ENCODE data around the gene MYO9A.
"Not testable (repeated sequence)": the region's sequence is repeated elsewhere in the genome, so short reads cannot be mapped to it uniquely, and the experiment has no call there.

MYO9A gene

GRCh38 chr15:72086920-72087648 lies 30.9 kb downstream of the MYO9A start:
- no peak for DNase-seq

GRCh38 chr15:72086010-72086697 lies 31.8 kb downstream of the MYO9A start:
- DNase-seq, result no peak

- DNase-seq, result no peak
These were observed 35.8 kb downstream of the MYO9A start for GRCh38 chr15:72082176-72082575.

- no peak for DNase-seq
These were observed 39.1 kb downstream of the MYO9A start for GRCh38 chr15:72078887-72079286.

- DNase-seq, result no peak
These were observed 40.0 kb downstream of the MYO9A start for GRCh38 chr15:72077950-72078349.

DNA sequence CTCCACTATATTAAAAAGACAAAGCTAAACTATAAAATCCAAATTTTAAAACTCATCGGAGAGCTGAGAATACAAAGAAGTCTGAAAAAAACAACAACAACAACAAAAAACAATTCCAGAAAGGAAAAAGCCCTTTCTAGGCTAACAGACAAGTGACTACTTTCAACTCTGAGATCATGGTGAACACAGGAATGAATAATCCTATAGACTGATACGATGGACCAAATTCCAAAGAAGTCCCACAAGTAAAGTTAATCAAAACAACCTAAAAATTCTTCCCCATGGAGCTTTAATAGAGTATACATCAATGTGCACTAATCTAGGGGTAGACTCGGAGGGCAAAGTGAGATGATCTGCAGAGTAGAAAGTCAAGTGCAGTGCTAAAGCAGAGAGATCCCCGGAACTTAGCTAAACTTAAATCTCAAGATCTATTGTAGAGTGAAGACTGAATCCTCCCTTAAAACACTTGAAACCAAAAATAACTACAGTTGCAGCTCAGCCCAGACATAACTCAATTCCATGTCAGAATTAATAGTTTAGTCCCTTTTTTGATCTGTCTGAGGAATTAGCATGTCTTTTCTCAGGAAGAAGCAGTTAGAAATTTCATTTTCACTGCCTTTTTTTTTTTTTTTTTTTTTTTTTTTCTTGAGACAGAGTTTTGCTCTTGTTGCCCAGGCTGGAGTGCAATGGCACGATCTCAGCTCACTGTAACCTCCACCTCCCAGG lies 43.5 kb downstream of the MYO9A start:
- DNase-seq, result no peak

- not testable (repeated sequence) for DNase-seq
These were observed 46.5 kb downstream of the MYO9A start for GRCh38 chr15:72071448-72071825.

DNA sequence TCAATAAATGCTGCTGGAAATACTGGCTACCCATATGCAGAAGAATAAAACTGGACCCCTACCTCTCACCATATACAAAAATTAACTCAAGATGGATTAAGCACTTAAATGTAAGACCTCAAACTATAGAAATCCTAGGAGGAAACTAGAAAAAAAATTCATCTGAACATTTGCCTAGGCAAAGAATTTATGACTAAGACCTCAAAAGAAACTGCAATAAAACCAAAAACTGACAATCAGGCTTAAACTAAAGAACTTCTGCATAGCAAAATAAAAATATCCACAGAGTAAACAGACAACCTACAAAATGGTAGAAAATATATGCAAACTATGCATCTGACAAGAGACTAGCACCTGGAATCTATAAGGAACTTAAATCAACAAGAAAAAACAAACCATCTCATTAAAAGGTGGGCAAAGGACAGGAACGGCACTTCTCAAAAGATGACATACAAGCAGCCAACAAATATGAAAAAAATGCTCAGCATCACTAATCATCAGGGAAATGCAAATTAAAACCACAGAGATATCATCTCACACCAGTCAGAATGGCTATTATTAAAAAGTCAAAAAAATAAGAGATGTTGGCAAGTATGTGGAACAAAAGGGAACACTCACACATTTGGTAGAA lies 47.0 kb downstream of the MYO9A start:
- no peak for DNase-seq

GRCh38 chr15:72068856-72069255 lies 49.1 kb downstream of the MYO9A start:
- no peak for DNase-seq

GRCh38 chr15:72065801-72066200 lies 52.1 kb downstream of the MYO9A start:
- DNase-seq, result no peak

- no peak for DNase-seq
These were observed 54.8 kb downstream of the MYO9A start for GRCh38 chr15:72063186-72063585.

GRCh38 chr15:72062319-72062718 lies 55.6 kb downstream of the MYO9A start:
- DNase-seq, result no peak

DNA sequence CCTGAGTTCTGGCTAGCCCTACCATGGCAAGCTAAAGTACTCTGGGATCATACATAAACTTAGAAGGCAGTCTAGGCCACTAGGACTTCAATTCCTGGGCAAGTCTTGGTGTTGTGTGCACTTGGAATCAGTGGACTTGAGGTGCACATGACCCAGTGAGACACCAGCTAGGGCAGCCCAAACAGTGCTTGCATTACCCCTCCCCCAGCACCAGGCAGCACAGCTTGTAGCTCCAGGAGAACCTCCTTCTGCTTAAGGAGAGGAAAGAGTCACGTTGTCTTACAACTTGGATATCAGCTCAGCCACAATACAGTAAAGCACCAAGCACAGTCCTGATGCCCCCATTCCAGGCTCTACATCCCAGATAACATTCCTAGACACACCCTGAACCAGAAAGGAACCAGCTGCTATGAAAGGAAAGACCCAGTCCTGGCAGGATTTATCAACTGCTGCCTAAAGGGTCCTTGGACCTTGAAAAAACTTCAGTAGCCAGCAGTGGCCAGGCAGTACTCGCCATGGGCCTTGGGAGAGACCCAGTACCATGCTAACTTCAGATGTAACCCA lies 57.2 kb downstream of the MYO9A start:
- DNase-seq, result no peak

DNA sequence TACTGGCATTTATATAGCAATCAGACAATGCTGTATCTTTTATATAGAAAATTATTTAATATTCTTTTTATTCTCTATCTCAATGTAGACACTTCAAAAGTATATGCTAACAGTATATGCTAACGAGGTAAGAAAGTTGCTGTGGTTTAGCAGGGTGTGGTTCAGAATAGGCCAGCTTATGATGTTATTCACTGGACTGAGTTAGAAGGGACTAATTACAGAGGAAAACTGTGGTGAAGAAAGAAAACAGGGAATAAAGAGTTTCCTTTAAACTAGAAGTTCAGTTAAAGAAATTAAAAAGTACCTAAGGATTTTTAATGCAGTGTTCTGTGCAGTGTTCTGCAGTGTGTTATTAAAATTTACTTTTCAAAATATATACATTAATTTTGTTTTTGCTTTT lies 59.4 kb downstream of the MYO9A start:
- no peak for DNase-seq

DNA sequence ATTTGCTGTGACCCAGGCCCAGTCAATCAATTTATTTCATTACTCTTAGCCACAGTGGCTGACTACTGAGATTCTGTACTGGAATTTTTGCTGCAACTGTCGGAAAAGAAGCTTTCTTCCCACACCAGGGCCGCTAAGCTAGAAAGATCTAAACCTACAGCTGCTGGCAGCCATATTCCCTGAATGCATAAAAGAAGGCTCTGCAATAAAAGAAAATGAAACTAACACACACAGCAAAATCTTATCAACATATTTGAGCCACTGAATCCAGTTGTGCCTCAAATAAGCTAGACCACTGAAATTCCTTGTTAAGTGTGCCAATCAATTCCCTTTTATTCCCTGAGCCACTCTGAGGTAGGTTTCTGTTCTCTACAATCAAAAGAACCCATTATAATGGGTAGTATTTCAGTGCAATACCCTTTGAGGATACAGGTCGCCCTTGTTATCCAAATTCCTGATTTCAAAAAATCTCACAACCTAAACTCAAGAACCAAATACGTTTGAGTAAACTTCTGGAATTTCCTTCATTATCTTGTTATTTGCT lies 60.3 kb downstream of the MYO9A start:
- DNase-seq, result no peak

DNA sequence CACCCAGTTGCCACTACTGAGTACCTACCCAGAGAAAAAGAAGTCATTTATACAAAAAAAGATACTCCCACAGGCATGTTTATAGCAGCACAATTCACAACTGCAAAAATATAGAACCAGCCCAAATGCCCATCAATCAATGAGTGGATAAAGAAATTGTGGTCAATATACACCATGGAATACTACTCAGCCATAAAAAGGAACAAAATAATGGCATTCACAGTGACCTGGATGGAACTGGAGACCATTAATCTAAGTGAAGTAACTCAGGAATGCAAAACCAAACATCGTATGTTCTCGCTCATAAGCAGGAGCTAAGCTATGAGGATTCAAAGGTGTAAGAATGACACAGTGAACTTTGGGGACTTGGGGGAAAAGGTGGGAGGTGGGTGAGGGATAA lies 61.7 kb downstream of the MYO9A start:
- DNase-seq, result not testable (repeated sequence)

DNA sequence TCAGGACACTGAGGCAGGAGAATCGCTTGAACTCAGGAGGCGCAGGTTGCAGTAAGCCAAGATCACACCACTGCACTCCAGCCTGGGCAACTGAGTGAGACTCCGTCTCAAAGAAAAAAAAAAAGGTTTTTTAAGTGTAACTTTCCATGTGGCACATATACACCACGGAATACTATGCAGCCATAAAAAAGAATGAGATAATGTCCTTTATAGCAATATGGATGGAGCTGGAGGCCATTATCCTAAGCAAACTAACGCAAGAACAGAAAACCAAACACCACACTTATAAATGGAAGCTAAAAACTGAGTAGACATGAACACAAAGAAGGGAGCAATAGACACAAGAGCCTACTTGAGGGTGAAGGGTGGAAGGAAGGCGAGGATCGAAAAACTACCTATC lies 64.7 kb downstream of the MYO9A start:
- DNase-seq, result not testable (repeated sequence)

GRCh38 chr15:72050700-72051099 lies 67.2 kb downstream of the MYO9A start:
- DNase-seq, result no peak

DNA sequence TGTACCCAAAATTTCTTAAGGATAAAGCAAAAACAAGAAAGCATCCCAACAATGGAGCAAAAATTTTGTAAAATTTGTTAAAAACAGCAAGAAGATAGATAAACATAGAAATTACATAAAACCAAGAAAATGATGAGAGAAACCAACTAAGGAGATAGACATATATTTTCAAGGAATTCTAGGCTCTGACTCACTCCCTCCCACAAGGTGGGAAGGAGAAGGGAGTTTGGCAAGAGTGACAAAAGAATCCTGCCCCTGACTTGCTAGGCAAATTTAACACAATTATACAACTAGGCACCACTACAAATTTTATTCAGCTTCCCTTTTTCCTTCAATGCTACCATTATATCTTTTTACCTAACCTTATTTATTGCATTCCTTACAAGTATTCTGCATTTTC lies 70.9 kb downstream of the MYO9A start:
- no peak for DNase-seq

DNA sequence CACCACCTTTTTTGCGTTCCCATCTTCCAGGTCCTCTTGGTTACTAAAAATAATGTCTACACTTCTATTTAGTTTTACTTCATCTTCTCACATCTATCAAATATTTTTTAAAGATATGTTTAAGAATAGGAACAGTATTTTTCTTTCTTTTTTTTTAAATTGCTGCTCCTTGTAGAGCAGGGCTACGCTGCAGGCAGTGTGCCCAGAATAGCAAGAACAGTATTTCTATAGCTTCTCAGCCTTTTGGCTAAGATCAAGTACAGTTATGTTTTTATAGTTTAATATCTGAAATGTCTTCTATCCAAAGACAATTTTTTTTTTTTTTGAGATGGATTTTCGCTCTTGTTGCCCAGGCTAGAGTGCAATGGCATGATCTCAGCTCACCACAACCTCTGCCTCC lies 73.0 kb downstream of the MYO9A start:
- no peak for DNase-seq

- DNase-seq, result no peak
These were observed 75.1 kb downstream of the MYO9A start for GRCh38 chr15:72042865-72043264.

GRCh38 chr15:72042054-72042453 lies 75.9 kb downstream of the MYO9A start:
- no peak for DNase-seq

GRCh38 chr15:72037321-72037720 lies 80.6 kb downstream of the MYO9A start:
- DNase-seq, result no peak
